K562 (cell line): Measurements from ENCODE around the gene PTGIR. TPM values are rescaled to one million over a fixed set of nuclear protein-coding genes. Genes with fewer than 3 reads are reported as not detected.

Source experiments
- ARNT ChIP-seq, 2 experiments: fragments of 450-650 bp; IDR thresholded peaks; 2 replicates each; pipeline ENCODE4 v1.6.1; 2016; ENCODE audit warnings: mild to moderate bottlenecking in 1 of 2
- FOXK2 ChIP-seq, 2 experiments: fragments of 450-650 bp; IDR thresholded peaks in 1 of 2; conservative IDR thresholded peaks in 1 of 2; 2 replicates each; pipeline ENCODE4 v1.6.1; 2016; ENCODE audit warnings: low read depth in 2 of 2, mild to moderate bottlenecking in 1 of 2
- KDM2B ChIP-seq: fragments of 250-450 bp; sonication (Bioruptor Pico); IDR thresholded peaks from 2 replicates; pipeline ENCODE4 v1.8.0; 2021; ENCODE audit warnings: mild to moderate bottlenecking, moderate library complexity
- MTF1 ChIP-seq: fragments of 250-450 bp; sonication (Bioruptor Pico); IDR thresholded peaks from 2 replicates; pipeline ENCODE4 v1.9.0; 2021; ENCODE audit warnings: moderate library complexity, mild to moderate bottlenecking, inconsistent platforms, borderline replicate concordance
- NFE2L1 ChIP-seq: fragments of 450-650 bp; IDR thresholded peaks from 2 replicates; pipeline ENCODE4 v1.6.1; 2016; ENCODE audit warnings: missing genetic modification characterization, low read depth, mild to moderate bottlenecking, missing compliant biosample characterization, moderate library complexity, borderline replicate concordance
- RAD21 ChIP-seq, 2 experiments: fragments of 250-450 bp in 1 of 2; fragments of 450-650 bp in 1 of 2; sonication (Bioruptor Pico) in 1 of 2; formaldehyde crosslinking in 1 of 2; IDR thresholded peaks in 1 of 2; conservative IDR thresholded peaks in 1 of 2; 2 replicates each; pipeline versions ENCODE4 v1.4.0 to v1.8.0; 2020 to 2022; ENCODE audit warnings: mild to moderate bottlenecking in 2 of 2, moderate library complexity in 1 of 2
- TRIM28 ChIP-seq: fragments of 450-650 bp; IDR thresholded peaks from 2 replicates; pipeline ENCODE4 v1.6.1; 2017
- polyA plus RNA-seq, 8 experiments: library from polyadenylated mRNA; depleted of rRNA in 4 of 8; stranded (reverse) in 5 of 8; unstranded in 3 of 8; fragments of >200 nt; fragmentation: Nextera tagmentation in 2 of 8; fragmentation: Illumina TruSeq in 1 of 8; extraction: Ambion mirVana in 2 of 8; extraction: Trizol in 1 of 8; gene quantifications; 2 replicates each; pipeline versions ENCODE4 v1.2.1 to v1.2.3, GENCODE V29; 2011 to 2014; ENCODE audit warnings: inconsistent platforms in 1 of 8, missing spikeins in 1 of 8
- total RNA-seq, 7 experiments: library from RNA; depleted of rRNA in 6 of 7; stranded (reverse); fragments of >200 nt in 6 of 7; fragmentation: Illumina TruSeq in 2 of 7; extraction: Trizol in 2 of 7; gene quantifications; 2 replicates each; pipeline versions ENCODE4 v1.2.1 to v1.2.3, GENCODE V29; 2011 to 2021; ENCODE audit warnings: low replicate concordance in 1 of 7
- TF ChIP-seq, protein P1 (sequence below): fragments of 450-650 bp; IDR thresholded peaks from 2 replicates; pipeline ENCODE4 v1.6.1; 2014; ENCODE audit warnings: low read depth, mild to moderate bottlenecking, moderate library complexity, borderline replicate concordance
- TF ChIP-seq, protein P2 (sequence below): fragments of 250-450 bp; sonication (Bioruptor Pico); IDR thresholded peaks from 2 replicates; pipeline ENCODE4 v1.5.0; 2021
- TF ChIP-seq, protein P3 (sequence below): fragments of 450-650 bp; IDR thresholded peaks from 2 replicates; pipeline ENCODE4 v1.6.1; 2016; ENCODE audit warnings: mild to moderate bottlenecking, moderate library complexity
- TF ChIP-seq, protein P4 (sequence below): fragments of 250-450 bp; sonication (Bioruptor Pico); IDR thresholded peaks from 2 replicates; pipeline ENCODE4 v1.5.0; 2020; ENCODE audit warnings: mild to moderate bottlenecking

The PTGIR gene
- total and polyA plus RNA-seq, 9 of the 15 experiments (the other 6 are each of a cell fraction or from before 2014, with no cell fraction given), result 0.11 to 3.4 (median 1.1) TPM; not detected in 1

DNA sequence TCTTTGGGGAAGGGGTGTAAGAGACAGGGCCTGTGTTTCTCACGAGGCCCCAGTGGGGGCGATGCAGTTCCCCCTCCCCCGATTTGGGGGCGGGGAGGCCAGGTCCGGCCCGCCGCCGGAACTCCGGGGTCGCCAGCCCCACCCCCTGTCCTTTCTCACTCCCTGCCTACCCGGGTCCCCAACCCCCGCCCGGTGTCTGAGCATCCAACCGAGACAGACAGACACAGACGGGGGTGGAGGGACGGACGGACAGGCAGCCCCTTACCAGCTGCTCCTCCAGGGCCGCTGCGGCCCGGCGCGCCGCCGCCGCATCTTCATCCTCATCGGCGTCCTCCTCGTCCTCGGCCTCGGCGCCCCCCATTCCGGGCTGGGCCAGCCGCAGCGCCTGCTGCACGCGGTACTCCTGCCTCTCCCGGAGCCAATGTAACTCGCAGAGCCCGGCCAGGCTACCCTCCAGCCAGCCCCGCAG, 35.7 kb upstream of the PTGIR start (continued):
- TF ChIP-seq, protein P1, sequence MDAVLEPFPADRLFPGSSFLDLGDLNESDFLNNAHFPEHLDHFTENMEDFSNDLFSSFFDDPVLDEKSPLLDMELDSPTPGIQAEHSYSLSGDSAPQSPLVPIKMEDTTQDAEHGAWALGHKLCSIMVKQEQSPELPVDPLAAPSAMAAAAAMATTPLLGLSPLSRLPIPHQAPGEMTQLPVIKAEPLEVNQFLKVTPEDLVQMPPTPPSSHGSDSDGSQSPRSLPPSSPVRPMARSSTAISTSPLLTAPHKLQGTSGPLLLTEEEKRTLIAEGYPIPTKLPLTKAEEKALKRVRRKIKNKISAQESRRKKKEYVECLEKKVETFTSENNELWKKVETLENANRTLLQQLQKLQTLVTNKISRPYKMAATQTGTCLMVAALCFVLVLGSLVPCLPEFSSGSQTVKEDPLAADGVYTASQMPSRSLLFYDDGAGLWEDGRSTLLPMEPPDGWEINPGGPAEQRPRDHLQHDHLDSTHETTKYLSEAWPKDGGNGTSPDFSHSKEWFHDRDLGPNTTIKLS, result no peak
- TF ChIP-seq, protein P2, sequence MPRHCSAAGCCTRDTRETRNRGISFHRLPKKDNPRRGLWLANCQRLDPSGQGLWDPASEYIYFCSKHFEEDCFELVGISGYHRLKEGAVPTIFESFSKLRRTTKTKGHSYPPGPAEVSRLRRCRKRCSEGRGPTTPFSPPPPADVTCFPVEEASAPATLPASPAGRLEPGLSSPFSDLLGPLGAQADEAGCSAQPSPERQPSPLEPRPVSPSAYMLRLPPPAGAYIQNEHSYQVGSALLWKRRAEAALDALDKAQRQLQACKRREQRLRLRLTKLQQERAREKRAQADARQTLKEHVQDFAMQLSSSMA (CRISPR knock-in tag), result no peak
- TF ChIP-seq, protein P3, sequence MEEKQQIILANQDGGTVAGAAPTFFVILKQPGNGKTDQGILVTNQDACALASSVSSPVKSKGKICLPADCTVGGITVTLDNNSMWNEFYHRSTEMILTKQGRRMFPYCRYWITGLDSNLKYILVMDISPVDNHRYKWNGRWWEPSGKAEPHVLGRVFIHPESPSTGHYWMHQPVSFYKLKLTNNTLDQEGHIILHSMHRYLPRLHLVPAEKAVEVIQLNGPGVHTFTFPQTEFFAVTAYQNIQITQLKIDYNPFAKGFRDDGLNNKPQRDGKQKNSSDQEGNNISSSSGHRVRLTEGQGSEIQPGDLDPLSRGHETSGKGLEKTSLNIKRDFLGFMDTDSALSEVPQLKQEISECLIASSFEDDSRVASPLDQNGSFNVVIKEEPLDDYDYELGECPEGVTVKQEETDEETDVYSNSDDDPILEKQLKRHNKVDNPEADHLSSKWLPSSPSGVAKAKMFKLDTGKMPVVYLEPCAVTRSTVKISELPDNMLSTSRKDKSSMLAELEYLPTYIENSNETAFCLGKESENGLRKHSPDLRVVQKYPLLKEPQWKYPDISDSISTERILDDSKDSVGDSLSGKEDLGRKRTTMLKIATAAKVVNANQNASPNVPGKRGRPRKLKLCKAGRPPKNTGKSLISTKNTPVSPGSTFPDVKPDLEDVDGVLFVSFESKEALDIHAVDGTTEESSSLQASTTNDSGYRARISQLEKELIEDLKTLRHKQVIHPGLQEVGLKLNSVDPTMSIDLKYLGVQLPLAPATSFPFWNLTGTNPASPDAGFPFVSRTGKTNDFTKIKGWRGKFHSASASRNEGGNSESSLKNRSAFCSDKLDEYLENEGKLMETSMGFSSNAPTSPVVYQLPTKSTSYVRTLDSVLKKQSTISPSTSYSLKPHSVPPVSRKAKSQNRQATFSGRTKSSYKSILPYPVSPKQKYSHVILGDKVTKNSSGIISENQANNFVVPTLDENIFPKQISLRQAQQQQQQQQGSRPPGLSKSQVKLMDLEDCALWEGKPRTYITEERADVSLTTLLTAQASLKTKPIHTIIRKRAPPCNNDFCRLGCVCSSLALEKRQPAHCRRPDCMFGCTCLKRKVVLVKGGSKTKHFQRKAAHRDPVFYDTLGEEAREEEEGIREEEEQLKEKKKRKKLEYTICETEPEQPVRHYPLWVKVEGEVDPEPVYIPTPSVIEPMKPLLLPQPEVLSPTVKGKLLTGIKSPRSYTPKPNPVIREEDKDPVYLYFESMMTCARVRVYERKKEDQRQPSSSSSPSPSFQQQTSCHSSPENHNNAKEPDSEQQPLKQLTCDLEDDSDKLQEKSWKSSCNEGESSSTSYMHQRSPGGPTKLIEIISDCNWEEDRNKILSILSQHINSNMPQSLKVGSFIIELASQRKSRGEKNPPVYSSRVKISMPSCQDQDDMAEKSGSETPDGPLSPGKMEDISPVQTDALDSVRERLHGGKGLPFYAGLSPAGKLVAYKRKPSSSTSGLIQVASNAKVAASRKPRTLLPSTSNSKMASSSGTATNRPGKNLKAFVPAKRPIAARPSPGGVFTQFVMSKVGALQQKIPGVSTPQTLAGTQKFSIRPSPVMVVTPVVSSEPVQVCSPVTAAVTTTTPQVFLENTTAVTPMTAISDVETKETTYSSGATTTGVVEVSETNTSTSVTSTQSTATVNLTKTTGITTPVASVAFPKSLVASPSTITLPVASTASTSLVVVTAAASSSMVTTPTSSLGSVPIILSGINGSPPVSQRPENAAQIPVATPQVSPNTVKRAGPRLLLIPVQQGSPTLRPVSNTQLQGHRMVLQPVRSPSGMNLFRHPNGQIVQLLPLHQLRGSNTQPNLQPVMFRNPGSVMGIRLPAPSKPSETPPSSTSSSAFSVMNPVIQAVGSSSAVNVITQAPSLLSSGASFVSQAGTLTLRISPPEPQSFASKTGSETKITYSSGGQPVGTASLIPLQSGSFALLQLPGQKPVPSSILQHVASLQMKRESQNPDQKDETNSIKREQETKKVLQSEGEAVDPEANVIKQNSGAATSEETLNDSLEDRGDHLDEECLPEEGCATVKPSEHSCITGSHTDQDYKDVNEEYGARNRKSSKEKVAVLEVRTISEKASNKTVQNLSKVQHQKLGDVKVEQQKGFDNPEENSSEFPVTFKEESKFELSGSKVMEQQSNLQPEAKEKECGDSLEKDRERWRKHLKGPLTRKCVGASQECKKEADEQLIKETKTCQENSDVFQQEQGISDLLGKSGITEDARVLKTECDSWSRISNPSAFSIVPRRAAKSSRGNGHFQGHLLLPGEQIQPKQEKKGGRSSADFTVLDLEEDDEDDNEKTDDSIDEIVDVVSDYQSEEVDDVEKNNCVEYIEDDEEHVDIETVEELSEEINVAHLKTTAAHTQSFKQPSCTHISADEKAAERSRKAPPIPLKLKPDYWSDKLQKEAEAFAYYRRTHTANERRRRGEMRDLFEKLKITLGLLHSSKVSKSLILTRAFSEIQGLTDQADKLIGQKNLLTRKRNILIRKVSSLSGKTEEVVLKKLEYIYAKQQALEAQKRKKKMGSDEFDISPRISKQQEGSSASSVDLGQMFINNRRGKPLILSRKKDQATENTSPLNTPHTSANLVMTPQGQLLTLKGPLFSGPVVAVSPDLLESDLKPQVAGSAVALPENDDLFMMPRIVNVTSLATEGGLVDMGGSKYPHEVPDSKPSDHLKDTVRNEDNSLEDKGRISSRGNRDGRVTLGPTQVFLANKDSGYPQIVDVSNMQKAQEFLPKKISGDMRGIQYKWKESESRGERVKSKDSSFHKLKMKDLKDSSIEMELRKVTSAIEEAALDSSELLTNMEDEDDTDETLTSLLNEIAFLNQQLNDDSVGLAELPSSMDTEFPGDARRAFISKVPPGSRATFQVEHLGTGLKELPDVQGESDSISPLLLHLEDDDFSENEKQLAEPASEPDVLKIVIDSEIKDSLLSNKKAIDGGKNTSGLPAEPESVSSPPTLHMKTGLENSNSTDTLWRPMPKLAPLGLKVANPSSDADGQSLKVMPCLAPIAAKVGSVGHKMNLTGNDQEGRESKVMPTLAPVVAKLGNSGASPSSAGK, result peak; percentile 80
- TF ChIP-seq TRIM28 (no peak), RAD21 (CRISPR knock-in tag; conservative IDR thresholded peaks at IDR 0.05 in 1 of 2, IDR thresholded peaks at IDR 0.05 in 1 of 2) (no peak), MTF1 (CRISPR knock-in tag) (no peak), FOXK2 (conservative IDR thresholded peaks at IDR 0.05 in 1 of 2, IDR thresholded peaks at IDR 0.05 in 1 of 2; ENCODE audit: low read depth in 2 of 2) (no peak), ARNT (IDR thresholded peaks at IDR 0.05) (no peak), NFE2L1 (tag) (no peak), KDM2B (CRISPR knock-in tag) (no peak)
- TF ChIP-seq, protein P4, sequence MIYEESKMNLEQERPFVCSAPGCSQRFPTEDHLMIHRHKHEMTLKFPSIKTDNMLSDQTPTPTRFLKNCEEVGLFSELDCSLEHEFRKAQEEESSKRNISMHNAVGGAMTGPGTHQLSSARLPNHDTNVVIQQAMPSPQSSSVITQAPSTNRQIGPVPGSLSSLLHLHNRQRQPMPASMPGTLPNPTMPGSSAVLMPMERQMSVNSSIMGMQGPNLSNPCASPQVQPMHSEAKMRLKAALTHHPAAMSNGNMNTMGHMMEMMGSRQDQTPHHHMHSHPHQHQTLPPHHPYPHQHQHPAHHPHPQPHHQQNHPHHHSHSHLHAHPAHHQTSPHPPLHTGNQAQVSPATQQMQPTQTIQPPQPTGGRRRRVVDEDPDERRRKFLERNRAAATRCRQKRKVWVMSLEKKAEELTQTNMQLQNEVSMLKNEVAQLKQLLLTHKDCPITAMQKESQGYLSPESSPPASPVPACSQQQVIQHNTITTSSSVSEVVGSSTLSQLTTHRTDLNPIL (CRISPR knock-in tag), result no peak
